HG03139 (cell line): ENCODE data around the gene TRMT6.

Experiments
- ATAC-seq: cut with Tn5 transposase; IDR thresholded peaks from one replicate; pipeline ENCODE4 v1.9.1; 2021; ENCODE audit not compliant: unreplicated experiment

Gene TRMT6, protein sequence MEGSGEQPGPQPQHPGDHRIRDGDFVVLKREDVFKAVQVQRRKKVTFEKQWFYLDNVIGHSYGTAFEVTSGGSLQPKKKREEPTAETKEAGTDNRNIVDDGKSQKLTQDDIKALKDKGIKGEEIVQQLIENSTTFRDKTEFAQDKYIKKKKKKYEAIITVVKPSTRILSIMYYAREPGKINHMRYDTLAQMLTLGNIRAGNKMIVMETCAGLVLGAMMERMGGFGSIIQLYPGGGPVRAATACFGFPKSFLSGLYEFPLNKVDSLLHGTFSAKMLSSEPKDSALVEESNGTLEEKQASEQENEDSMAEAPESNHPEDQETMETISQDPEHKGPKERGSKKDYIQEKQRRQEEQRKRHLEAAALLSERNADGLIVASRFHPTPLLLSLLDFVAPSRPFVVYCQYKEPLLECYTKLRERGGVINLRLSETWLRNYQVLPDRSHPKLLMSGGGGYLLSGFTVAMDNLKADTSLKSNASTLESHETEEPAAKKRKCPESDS

DNA sequence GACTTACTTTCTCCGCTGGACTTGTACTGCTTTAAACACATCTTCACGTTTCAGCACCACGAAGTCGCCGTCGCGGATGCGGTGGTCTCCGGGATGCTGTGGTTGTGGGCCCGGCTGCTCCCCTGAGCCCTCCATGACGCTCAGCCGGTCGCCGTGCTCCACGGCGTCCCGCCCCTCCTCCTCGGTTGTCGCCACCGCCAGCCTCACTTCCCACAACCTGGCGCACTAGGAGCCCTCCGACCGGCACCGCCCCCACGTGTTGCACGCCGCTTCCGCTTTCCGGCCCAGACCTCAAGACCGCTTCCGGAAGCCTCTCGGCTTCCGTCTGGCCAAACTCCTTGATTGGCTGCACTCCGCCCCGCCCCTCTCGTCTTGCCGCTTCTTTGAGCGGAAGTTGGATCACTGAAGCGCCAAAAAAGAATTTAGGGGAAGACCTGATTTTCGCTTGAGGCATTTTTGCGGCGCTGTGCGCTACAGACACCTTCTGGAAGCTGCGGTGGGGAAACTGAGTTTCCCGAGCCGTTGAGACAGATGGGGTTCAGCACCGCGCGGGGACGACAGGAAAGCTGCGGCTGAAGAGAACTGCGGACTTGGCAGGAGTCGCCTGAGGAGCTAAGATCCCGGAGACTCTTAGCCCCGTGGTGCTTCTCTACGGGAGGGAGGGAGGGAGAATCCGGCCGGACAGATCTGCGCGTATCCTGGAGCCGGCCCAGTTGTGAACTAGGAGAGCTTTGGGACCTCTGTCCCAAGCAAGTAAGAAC is at the start of gene TRMT6, which contains the start of gene MCM8:
Gene TRMT6, minus strand, starts transcription at position 263 of the 761 bp plus-strand sequence. Its CDS starts 128 bp downstream, at position 135.
Gene MCM8, plus strand, starts transcription at position 382 of the 761 bp plus-strand sequence. CDS start 1,364 bp downstream, outside the sequence.
- peak; percentile 98 for ATAC-seq

DNA sequence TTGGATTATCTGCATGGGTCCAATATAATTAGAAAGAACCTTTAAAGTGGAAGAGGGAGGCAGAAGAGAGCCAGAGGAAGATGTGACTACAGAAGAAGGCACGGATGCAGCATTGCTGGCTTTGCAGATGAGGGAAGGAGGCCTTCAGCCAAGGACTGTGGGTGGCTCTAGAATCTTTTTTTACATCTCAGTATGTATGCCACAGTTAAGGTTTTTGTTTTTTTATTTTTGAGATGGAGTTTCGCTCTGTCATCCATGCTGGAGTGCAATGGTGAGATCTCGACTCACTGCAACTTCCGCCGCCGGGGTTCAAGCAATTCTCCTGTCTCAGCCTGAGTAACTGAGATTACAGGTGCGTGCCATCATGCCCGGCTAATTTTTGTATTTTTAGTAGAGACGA is 49.5 kb upstream of the TRMT6 start:
- no peak for ATAC-seq

DNA sequence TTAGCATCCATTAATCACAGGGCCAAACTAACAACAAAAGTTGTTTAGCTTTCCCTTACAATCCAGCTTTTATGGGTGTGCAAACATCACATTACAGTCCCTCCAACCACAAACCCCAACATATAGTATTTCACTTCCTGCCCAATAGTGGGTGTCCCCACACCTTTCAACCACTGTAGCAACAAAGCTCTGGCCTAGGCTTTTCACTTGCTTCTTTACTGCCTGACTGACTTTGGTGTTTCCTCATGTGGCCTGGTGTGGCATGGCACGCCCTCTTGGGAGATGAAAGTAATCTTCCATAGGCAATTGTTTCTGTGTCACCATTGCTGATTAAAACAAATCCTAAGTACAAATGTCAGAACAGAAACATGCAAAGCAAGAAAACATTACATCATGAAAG is 46.4 kb upstream of the TRMT6 start:
- peak; percentile 89 for ATAC-seq

DNA sequence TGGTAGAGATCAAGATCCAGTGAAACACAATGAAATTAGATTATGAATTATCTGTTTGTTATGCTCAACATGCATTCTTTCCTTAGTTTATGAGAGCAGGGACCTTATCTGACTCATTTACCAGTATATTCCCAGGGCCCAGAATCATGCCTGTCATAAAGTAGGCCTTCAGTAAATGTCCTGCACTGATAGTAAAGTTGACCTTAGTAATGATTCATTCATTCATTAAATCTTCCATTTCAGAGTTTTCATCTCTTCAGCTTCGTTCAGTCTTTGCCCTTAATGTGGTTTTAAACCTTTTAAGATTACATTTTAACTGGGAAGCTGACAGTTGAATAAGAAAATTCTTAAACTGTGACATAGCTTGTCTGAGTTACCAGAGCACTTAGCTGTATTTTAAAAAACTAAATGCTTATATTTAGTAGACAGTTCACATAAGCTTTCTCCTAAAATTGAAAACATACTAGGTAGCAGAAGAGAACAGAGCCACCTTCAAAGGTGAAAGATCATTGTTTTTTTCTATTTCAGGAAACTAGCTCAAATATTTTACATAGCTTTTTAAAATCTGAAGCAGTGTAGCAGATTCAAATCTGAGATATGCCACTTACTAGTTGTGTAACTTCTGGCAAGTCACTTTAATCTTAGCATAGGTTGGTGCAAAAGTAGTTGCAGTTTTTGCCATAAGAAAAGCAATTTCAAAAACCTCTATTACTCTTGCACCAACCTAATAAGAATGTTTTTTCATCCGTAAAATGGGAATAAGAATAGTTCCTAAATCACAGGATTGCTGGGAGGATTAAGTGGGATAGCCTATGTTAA is 41.5 kb upstream of the TRMT6 start:
- no peak for ATAC-seq

DNA sequence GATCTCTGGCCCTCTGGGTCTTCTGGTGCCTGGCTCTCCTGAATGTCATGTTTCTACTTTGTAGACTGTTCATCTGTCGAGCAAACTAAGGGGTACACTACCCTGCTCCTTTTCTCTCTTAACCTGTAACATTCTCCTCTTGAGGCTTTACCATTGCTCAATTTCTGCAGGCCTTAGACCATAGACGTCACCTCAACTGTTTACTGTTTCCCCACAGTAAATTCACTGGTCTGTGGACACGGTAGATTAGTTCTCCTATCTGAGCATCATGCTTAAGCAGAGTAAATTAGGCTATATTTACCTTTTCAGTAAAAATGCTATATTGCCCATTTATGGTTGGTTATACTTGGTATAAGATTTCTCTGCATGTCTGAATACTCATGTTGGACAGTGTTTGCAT is 40.6 kb upstream of the TRMT6 start:
- no peak for ATAC-seq

DNA sequence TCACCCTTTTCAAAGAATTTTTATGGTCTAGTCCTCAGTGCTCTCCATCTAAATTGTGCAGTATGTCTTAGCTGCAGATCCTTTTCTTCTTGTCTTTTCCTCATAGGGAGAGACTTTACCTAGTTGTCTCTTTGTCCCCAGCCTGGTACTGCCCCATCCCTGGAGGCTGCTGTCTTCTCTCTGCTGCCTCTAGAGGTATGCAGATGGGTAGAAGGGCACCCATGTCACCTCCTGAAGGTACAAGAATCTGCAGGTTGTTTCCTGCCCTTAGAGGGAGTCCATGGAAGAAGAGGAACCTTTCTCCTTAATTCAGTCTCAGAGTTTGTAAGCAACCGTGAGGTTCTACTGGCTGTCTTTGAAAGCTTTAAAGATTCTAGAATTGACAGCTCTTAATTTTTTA is 39.2 kb upstream of the TRMT6 start:
- ATAC-seq, result no peak

DNA sequence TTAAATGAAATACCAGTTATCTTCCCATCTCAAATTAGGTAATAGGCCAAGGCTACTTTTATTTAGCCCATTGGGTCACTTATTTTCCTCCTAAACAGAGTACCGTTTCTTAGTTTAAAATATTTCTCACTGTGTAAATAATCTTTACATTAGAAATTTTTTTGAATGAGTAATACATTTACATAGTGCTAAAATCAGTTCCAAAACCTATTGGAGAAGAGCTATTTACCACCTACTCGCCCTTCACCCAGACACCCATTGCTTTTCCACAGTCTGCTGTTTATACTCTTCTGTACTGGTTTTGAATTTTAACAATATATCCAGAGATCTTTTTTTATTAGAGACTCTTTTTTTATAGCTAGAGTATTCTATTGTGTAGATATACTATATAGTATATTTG is 37.0 kb upstream of the TRMT6 start:
- ATAC-seq, result no peak

DNA sequence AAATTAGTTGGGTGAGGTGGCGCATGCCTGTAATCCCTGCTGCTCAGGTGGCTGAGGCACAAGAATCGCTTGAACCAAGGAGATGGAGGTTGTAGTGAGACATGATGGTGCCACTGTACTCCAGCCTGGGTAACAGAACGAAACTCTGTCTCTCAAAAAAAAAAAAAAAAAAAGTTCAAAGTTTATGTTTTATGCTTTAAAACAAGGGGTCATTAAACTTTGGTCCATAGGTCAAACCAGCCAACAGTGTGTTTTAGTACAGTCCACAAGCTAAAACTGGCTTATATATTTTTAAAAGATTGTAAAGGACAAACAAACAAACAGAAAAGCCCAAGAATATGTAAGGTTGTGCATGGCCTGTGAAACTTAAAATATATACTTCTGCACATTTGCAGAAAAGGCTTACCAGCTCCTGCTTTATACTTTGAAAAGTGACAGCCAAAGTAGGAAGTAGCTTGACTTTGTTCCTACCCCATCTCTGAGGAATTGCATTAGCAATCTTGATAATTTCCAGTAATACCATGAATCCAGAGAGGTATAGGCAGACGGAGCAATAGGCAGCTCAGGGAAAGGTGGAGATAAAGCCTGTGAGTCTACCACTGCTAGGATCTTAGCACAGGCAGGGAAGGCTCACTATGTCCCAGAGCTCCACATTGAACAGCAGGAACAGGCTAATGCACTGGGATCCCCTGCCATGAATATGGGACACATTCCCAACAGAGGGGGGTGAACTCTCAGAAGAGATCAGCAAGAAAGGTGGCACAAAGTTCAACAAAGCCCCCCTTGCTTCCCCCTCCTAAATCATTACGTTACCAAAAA is 30.6 kb upstream of the TRMT6 start:
- no peak for ATAC-seq

DNA sequence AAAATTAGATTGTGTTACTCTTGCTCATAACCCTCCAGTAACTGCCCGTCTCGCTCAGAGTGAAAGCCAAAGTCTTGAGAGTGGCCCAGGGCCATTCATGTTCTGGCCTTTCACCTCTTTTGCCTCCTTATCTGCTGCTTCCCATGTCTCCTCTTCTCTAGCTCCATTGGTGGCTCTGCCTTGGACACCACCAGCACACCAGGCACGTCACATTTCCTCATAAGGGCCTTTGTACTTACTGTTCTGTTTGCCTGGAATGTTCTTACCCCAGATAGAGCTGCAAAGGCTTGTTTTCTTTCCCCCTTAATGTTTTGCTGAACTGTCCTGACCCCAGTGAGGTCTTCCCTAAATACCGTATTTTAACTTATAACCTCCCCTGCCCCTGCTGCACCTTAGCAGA is 29.5 kb upstream of the TRMT6 start:
- no peak for ATAC-seq

DNA sequence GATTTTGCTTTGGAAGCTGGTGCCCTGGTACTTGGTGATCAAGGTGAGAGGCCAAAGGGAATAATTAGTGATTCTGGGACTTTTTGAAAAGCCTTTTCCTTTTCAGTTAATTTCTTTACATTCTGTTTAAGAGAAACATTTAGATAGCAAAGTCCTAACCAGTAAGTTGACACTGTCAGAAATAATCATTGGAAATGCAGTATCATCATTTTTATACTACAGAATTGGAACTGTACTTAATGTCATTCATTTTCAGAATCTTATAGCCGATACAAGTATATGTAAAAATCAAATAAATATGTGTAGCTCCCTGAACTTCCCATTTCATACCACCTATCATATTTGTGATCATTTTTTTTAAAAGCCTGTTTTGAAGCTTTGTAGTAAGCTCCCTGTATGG is 27.6 kb upstream of the TRMT6 start:
- ATAC-seq, result no peak

DNA sequence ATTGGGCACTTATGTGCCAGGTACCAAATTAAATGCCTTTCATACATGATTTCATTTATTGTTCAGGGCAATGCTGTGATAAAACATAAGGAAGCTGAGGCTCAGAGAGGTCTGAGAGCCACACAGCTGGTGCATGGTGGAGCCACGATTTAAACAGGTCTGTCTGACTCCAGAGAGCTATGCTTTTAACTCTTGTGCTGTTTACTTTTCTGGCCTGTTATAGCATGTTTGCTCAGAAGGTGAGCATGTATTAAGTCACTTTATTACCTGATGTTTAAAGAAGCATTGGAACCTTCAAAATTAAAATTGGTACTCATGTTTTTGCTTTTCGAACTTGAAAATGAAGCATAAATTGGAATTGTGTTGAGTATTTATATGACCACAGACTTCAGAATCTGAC is 26.9 kb upstream of the TRMT6 start:
- ATAC-seq, result no peak

DNA sequence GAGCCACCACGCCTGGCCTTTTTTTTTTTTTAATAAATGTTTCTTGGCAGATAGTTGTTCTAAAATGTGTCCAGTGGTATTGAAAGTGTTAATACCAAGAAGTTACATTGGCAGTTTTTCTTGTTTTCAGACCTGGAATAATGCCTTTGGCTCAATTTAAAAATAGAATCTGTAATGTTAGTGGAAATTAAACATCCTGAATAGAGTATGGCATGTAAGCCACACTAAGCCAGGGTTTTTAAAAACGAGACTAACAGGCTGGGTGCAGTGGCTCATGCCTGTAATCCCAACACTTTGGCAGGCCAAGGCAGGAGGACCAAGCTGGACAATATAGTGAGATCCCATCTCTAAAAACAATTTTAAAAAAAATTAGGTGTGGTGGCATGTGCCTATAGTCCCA is 25.4 kb upstream of the TRMT6 start:
- ATAC-seq, result no peak

DNA sequence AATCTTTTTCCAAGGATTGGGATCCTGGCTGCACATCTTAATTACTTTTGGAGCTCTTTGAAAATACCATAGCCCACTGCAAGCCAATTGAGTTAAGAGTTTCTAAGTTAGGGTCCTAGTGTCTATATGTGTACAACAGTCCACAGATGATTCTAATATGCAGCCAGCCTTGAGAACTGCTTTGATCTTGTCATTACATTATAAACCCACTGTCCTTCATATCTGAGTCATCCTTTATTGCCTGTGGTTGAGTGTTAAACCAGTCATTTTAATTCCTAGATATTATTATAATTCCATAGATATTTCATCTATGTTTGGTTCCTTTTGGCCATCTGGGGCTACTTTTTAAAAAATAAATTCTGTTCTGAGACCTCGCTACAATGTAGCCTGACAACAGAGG is 24.2 kb upstream of the TRMT6 start:
- ATAC-seq, result no peak

DNA sequence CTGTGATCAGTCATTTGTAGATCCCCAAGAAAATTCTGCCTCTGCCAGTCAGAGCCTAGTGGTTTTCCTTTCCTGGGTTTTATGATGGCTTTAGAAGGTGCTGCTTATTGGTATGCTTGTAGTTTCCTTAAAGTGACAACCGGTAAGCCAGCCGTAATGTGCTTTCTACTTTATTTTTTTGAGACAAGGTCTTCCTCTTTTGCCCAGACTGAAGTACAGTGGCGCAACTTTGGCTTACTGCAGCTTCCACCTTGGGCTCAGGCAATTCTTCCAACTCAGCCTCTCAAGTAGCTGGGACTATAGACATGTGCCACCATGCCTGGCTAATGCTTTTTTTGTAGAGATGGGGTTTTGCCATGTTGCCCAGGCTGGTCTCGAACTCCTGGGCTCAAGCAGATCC is 23.6 kb upstream of the TRMT6 start:
- ATAC-seq, result no peak

DNA sequence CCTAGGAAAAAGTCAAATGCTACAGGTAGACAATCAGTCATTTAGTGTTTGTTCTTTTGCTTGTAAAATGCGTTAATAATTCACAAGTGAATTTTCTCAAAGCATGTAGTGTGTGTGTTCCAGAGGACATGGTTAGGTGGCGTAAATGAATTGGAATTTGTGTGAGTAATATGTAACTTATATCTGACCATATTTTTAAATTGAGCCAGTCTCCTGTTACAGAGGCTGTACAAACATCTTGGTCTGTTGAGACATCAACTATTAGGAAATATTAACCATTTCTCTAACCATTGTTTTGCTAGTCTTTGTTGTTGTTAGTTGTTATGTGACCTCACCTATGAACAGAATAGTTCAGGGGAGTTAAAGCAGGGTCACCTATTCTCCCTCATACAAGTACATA is 22.8 kb upstream of the TRMT6 start:
- no peak for ATAC-seq

DNA sequence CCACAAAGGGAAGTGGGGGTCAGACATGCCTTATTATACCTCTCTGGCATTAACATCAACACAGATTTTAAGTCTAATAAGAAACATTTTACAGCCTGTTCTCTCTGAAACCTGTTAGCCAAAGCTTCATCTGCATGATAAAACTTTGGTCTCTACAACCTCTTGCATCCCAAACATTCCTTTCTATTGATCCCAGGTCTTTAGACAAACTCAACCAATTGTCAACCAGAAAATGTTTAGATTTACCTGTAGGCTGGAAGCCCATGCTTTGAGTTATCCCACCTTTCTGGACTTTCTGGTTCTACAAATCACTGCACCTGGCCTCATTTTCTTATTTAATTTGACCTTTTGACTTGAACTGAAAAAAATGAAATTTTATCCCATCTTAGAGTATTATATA is 20.9 kb upstream of the TRMT6 start:
- no peak for ATAC-seq

DNA sequence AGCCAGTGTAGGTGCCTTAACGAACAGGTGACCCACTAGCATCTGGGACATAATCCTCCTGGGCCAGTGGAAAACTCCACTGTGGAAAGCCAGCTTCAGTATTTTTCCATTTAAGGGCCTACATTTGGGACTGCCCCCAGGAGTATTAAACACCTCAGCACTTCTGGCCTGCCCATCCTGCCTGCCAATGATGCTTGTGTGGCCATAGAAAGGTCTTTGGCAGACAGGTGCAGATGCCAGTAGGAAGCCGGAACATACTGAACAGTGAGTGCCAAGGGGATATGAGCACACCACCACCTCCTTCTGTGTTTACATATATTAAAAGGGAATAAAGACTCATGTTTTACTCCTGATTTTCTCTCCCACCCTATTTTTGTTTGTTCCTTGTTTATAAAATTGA is 20.0 kb upstream of the TRMT6 start:
- ATAC-seq, result no peak

DNA sequence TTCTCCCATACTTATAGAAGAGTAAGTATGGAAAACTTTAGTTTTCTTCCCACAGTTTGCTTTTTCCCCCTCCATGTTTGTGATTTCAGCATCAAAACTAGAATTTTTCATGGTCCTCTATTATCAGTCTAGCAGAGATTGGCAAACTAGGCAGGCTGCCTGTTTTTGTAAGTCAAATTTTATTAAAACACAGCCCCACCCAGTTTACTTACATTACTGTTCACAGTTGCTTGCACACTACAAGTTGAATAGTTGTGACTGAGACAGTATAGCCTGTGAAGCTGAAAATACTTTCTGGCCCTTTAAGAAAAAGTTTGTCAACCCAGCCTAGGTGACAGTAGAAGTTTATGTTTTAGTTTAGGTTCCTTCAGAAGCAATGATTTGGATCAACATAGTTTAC is 19.6 kb upstream of the TRMT6 start:
- ATAC-seq, result no peak

DNA sequence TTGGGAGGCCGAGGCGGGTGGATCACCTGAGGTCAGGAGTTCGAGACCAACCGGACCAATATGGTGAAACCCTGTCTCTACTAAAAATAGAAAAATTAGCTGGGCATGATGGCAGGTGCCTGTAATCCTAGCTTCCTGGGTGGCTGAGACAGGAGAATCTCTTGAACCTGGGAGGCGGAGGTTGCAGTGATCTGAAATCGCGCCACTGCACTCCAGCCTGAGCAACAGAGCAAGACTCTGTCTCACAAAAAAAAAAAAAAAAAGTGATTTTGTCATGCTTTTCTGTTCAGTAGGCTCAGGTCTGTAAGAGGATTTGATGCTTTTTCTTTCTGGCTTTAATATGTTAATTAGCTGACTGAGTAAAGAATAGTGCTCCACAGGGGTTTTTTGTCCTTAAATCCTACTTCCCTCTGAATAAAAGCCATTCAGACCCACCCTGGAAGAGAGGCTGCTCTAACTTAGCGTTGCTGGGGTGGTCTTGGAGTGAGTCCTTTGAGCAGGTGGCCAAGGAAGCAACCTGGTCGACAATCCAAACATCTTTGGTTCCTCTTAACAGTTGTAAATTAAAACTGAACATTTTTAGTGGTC is 19.1 kb upstream of the TRMT6 start:
- ATAC-seq, result no peak

DNA sequence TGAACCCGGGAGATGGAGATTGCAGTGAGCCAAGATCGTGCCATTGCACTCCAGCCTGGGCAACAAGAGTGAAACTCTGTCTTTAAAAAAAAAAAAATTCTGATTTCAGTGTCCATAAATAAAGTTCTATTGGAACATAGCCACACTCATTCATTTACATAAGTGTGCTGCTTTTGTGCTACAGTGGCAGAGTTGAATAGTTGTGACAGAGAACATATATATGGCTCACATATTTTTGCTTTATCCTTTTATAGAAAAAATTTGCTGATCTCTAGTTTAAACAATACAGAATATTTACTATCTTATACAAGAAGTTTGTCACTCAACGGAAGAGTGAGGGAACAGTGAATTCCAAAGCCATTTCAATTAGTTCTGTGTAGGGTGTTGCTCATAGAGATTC is 18.1 kb upstream of the TRMT6 start:
- no peak for ATAC-seq
